Thymus (tissue), 11 donors: ENCODE results near the gene UBE2Z. TPM values are rescaled to one million over a fixed set of nuclear protein-coding genes. Genes with fewer than 3 reads are reported as not detected.

Experiments used
- DNase-seq, 9 donors: peaks; one replicate each; pipeline ENCODE4 v3.0.0-alpha.2; 2013; ENCODE audit warnings: low spot score in 9 of 9, low read depth in 6 of 9, missing footprints in 1 of 9
- H3K27ac ChIP-seq, 2 donors: one replicate each; pipeline ENCODE4 v1.5.1; 2013; ENCODE audit warnings: control low read depth in 1 of 2, low read depth in 1 of 2, low read length in 1 of 2, mild to moderate bottlenecking in 1 of 2, moderate library complexity in 1 of 2
- H3K27me3 ChIP-seq, 2 donors: one replicate each; pipeline ENCODE4 v1.5.1; 2013; ENCODE audit warnings: low read length in 1 of 2; ENCODE audit not compliant: control insufficient read depth in 2 of 2, insufficient read depth in 1 of 2
- H3K36me3 ChIP-seq, 2 donors: one replicate each; pipeline ENCODE4 v1.5.1; 2013; ENCODE audit warnings: low read length in 1 of 2, mild to moderate bottlenecking in 1 of 2, moderate library complexity in 1 of 2; ENCODE audit not compliant: control insufficient read depth in 2 of 2, insufficient read depth in 2 of 2
- H3K4me1 ChIP-seq, 2 donors: one replicate each; pipeline ENCODE4 v1.5.1; 2013; ENCODE audit warnings: low read length in 2 of 2; ENCODE audit not compliant: control insufficient read depth in 2 of 2, insufficient read depth in 2 of 2
- H3K4me3 ChIP-seq, 2 donors: one replicate each; pipeline ENCODE4 v1.5.1; 2013; ENCODE audit warnings: low read length in 2 of 2, control low read depth in 1 of 2, mild to moderate bottlenecking in 1 of 2
- H3K9me3 ChIP-seq, 2 donors: one replicate each; pipeline ENCODE4 v1.5.1; 2013; ENCODE audit warnings: low read length in 1 of 2, mild to moderate bottlenecking in 1 of 2; ENCODE audit not compliant: control insufficient read depth in 2 of 2, insufficient read depth in 1 of 2
- WGBS: extraction: QIAGEN DNeasy Blood & Tissue Kit; methylation state at CpG from one replicate; pipeline ENCODE4 v1.1.7; 2013; 5-methylcytosine and 5-hydroxymethylcytosine counted together
- polyA plus RNA-seq: library from polyadenylated mRNA; stranded (reverse); fragments of 200-250 nt; gene quantifications from one replicate; pipeline ENCODE4 v1.2.3, GENCODE V29; 2013
- total RNA-seq: library from RNA; stranded (reverse); fragments of 120-200 nt; gene quantifications from one replicate; pipeline ENCODE4 v1.2.4, GENCODE V29; 2013
- donor health status: healthy.

The UBE2Z gene
- total and polyA plus RNA-seq, 2 donors, result 44.7 to 73.4 TPM

- H3K9me3 ChIP-seq, result no peaks in the 10 kb centered on the region
- no peak overlapping the region for H3K27ac ChIP-seq
- H3K27me3 ChIP-seq, result no peaks in the 10 kb centered on the region
- 79% methylated on average over 5 of the region's 5 CpGs for WGBS
- H3K4me3 ChIP-seq, result peak overlapping the region in 1 of 2 donors; percentile 85
- H3K4me1 ChIP-seq, result peaks cover 9 to 16% of the 10 kb centered on the region in 2 donors
- DNase-seq, result no peak
- peaks cover 11 to 18% of the 10 kb centered on the region in 2 donors for H3K36me3 ChIP-seq
These were observed 14.3 kb upstream of the UBE2Z start for GRCh38 chr17:48893646-48894508.

- no peak for DNase-seq
- Histone ChIP-seq H3K4me3 (no peak overlapping the region), H3K36me3 (peaks cover 11 to 18% of the 10 kb centered on the region in 2 donors), H3K27ac (no peak overlapping the region), H3K27me3 (no peaks in the 10 kb centered on the region), H3K9me3 (no peaks in the 10 kb centered on the region), H3K4me1 (peaks cover 9 to 16% of the 10 kb centered on the region in 2 donors)
- WGBS, result 94% methylated on average over 3 of the region's 3 CpGs
These were observed 13.3 kb upstream of the UBE2Z start for GRCh38 chr17:48894886-48895285.

GRCh38 chr17:48901241-48901640 is 7.0 kb upstream of the UBE2Z start:
- no peaks in the 10 kb centered on the region for H3K27me3 ChIP-seq
- H3K27ac ChIP-seq, result no peak overlapping the region
- no peaks in the 10 kb centered on the region for H3K9me3 ChIP-seq
- 92% methylated on average over 1 of the region's 1 CpG for WGBS
- DNase-seq, result no peak
- H3K4me3 ChIP-seq, result no peak overlapping the region
- peaks cover 0 to 6% of the 10 kb centered on the region in 2 donors for H3K36me3 ChIP-seq
- no peaks in the 10 kb centered on the region for H3K4me1 ChIP-seq

- peaks cover 0 to 2% of the 10 kb centered on the region in 2 donors for H3K36me3 ChIP-seq
- H3K4me3 ChIP-seq, result no peak overlapping the region
- H3K27ac ChIP-seq, result no peak overlapping the region
- no peak for DNase-seq
- H3K27me3 ChIP-seq, result no peaks in the 10 kb centered on the region
- WGBS, result 100% methylated on average over 1 of the region's 1 CpG
- H3K9me3 ChIP-seq, result no peaks in the 10 kb centered on the region
- H3K4me1 ChIP-seq, result peaks cover 3 to 6% of the 10 kb centered on the region in 2 donors
These were observed 4.8 kb upstream of the UBE2Z start for GRCh38 chr17:48903401-48903800.

GRCh38 chr17:48904428-48904827 is 3.8 kb upstream of the UBE2Z start:
- Histone ChIP-seq H3K9me3 (no peaks in the 10 kb centered on the region), H3K4me1 (peaks cover 7 to 10% of the 10 kb centered on the region in 2 donors), H3K27me3 (no peaks in the 10 kb centered on the region), H3K36me3 (no peaks in the 10 kb centered on the region), H3K4me3 (no peak overlapping the region), H3K27ac (no peak overlapping the region)
- DNase-seq, result no peak
- 98% methylated on average over 7 of the region's 7 CpGs for WGBS

- Histone ChIP-seq H3K27ac (no peak overlapping the region), H3K4me1 (peaks cover 12 to 25% of the 10 kb centered on the region in 2 donors)
These were observed 2.2 kb upstream of the UBE2Z start for GRCh38 chr17:48905987-48906515.

GRCh38 chr17:48907713-48908046 is 527 bp upstream of the UBE2Z start:
- 42% methylated on average over 2 of the region's 2 CpGs for WGBS
- peaks cover 12 to 29% of the 10 kb centered on the region in 2 donors for H3K36me3 ChIP-seq
- peak overlapping the region; percentile 69 to 93 for H3K4me3 ChIP-seq
- DNase-seq, result peak in 3 of 9 donors; percentile 19 to 30 (median 29)
- no peaks in the 10 kb centered on the region for H3K9me3 ChIP-seq
- peaks cover 12 to 25% of the 10 kb centered on the region in 2 donors for H3K4me1 ChIP-seq
- peak overlapping the region; percentile 90 to 99 for H3K27ac ChIP-seq
- no peaks in the 10 kb centered on the region for H3K27me3 ChIP-seq

More at GRCh38 chr17:48905987-48906515, 2.2 kb upstream of the UBE2Z start:
- no peak for DNase-seq
- 88% methylated on average over 9 of the region's 9 CpGs for WGBS
- Histone ChIP-seq H3K36me3 (peaks cover 9 to 14% of the 10 kb centered on the region in 2 donors), H3K27me3 (no peaks in the 10 kb centered on the region), H3K9me3 (no peaks in the 10 kb centered on the region), H3K4me3 (no peak overlapping the region)

GRCh38 chr17:48908853-48909394 is 717 bp downstream of the UBE2Z start:
- peak overlapping the region; percentile 69 to 93 for H3K4me3 ChIP-seq
- H3K4me1 ChIP-seq, result peaks cover 12 to 25% of the 10 kb centered on the region in 2 donors
- H3K27me3 ChIP-seq, result no peaks in the 10 kb centered on the region
- peaks cover 21 to 39% of the 10 kb centered on the region in 2 donors for H3K36me3 ChIP-seq
- peak overlapping the region; percentile 87 to 99 for H3K27ac ChIP-seq
- DNase-seq, result peak; percentile 64 to 96 (median 90)
- H3K9me3 ChIP-seq, result no peaks in the 10 kb centered on the region
- WGBS, result 3% methylated on average over 36 of the region's 36 CpGs

- H3K4me1 ChIP-seq, result peaks cover 12 to 25% of the 10 kb centered on the region in 2 donors
- H3K4me3 ChIP-seq, result peak overlapping the region in 1 of 2 donors; percentile 69
- no peaks in the 10 kb centered on the region for H3K9me3 ChIP-seq
- DNase-seq, result no peak
- peaks cover 26 to 46% of the 10 kb centered on the region in 2 donors for H3K36me3 ChIP-seq
- H3K27me3 ChIP-seq, result no peaks in the 10 kb centered on the region
- H3K27ac ChIP-seq, result peak overlapping the region in 1 of 2 donors; percentile 80
- WGBS, result 85% methylated on average over 4 of the region's 4 CpGs
These were observed 1.6 kb downstream of the UBE2Z start for GRCh38 chr17:48909783-48910182.
